H1 (cell line): ENCODE results near the gene NPC2. TPM values are rescaled to one million over a fixed set of nuclear protein-coding genes. Genes with fewer than 3 reads are reported as not detected.

Source experiments
- CTCF ChIA-PET: fragments of 300-600 bp; sonication (Branson Sonifier 250); formaldehyde crosslinking; loops from one replicate; lab custom pipeline; 2021; ENCODE audit not compliant: partially characterized antibody; lab: Charles Lee
- POLR2A ChIA-PET: fragments of 300-600 bp; sonication (Branson Sonifier 250); formaldehyde crosslinking; loops from one replicate; lab custom pipeline; 2021; ENCODE audit warnings: inconsistent platforms; ENCODE audit not compliant: partially characterized antibody; lab: Charles Lee
- DNase-seq, 2 experiments: peaks; one replicate each; pipeline versions ENCODE4 v3.0.0 to v3.0.0-alpha.2; 2010 to 2022; ENCODE audit warnings: low spot score in 2 of 2, low read depth in 1 of 2, mixed read lengths in 1 of 2
- FAIRE-seq: peaks from 2 replicates; lab custom pipeline; 2011; peaks lifted over from hg19 to GRCh38; lab: Jason Lieb, UNC
- H2AFZ ChIP-seq: 2 replicates; pipeline ENCODE4 v1.8.1; 2012; ENCODE audit warnings: low read length, inconsistent platforms
- H2AK5ac ChIP-seq: 2 replicates; pipeline ENCODE4 v1.6.1; 2013; ENCODE audit warnings: low read depth, low read length
- H2BK120ac ChIP-seq: replicated peaks from 2 replicates; pipeline ENCODE3; 2013; ENCODE audit warnings: low read depth, low read length, inconsistent platforms
- H2BK12ac ChIP-seq: 2 replicates; pipeline ENCODE4 v1.6.1; 2013; ENCODE audit warnings: low read depth, low read length
- H2BK15ac ChIP-seq: 2 replicates; pipeline ENCODE4 v1.6.1; 2013; ENCODE audit warnings: low read length
- H2BK20ac ChIP-seq: 2 replicates; pipeline ENCODE4 v1.6.1; 2013; ENCODE audit warnings: low read length
- H2BK5ac ChIP-seq: 2 replicates; pipeline ENCODE4 v1.6.1; 2013; ENCODE audit warnings: low read depth, low read length
- H3K14ac ChIP-seq: 2 replicates; pipeline ENCODE4 v1.6.1; 2013; ENCODE audit warnings: inconsistent platforms; ENCODE audit not compliant: insufficient read length
- H3K18ac ChIP-seq: 2 replicates; pipeline ENCODE4 v1.6.1; 2013; ENCODE audit warnings: low read length; ENCODE audit errors: extremely low read depth
- H3K23ac ChIP-seq: 2 replicates; pipeline ENCODE4 v1.6.1; 2013; ENCODE audit warnings: inconsistent platforms; ENCODE audit not compliant: insufficient read length
- H3K23me2 ChIP-seq: 2 replicates; pipeline ENCODE4 v1.6.1; 2013; ENCODE audit warnings: low read depth, low read length
- H3K27ac ChIP-seq: 2 replicates; pipeline ENCODE4 v1.6.1; 2011; ENCODE audit warnings: low read depth, low read length, inconsistent platforms
- H3K27me3 ChIP-seq, 4 experiments: replicated peaks in 1 of 4; 1 replicate in 1 of 4; 2 replicates in 3 of 4; pipeline versions ENCODE4 v1.6.1 to v1.8.1; 2011 to 2013; ENCODE audit warnings: low read length in 3 of 4, mild to moderate bottlenecking in 3 of 4, inconsistent platforms in 2 of 4, mixed read lengths in 2 of 4, moderate library complexity in 1 of 4; ENCODE audit not compliant: control insufficient read depth in 3 of 4, insufficient read depth in 3 of 4; ENCODE audit errors: extremely low read depth in 1 of 4
- H3K36me3 ChIP-seq, 4 experiments: 2 replicates each; pipeline versions ENCODE4 v1.6.1 to v1.8.1; 2011 to 2013; ENCODE audit warnings: mild to moderate bottlenecking in 4 of 4, low read length in 3 of 4, moderate library complexity in 2 of 4, control low read depth in 1 of 4, inconsistent platforms in 1 of 4; ENCODE audit not compliant: insufficient read depth in 4 of 4, control insufficient read depth in 2 of 4
- H3K4ac ChIP-seq: replicated peaks from 2 replicates; pipeline ENCODE3; 2013; ENCODE audit warnings: low read length, low read depth, mixed read lengths, inconsistent platforms; ENCODE audit not compliant: insufficient read length
- H3K4me1 ChIP-seq, 4 experiments: replicated peaks in 1 of 4; 1 replicate in 1 of 4; 2 replicates in 3 of 4; pipeline versions ENCODE4 v1.6.1 to v1.8.1; 2011 to 2013; ENCODE audit warnings: low read length in 3 of 4, inconsistent platforms in 2 of 4, mixed read lengths in 1 of 4; ENCODE audit not compliant: insufficient read depth in 4 of 4, control insufficient read depth in 3 of 4
- H3K4me2 ChIP-seq, 2 experiments: 2 replicates each; pipeline versions ENCODE4 v1.6.1 to v1.8.1; 2011 to 2013; ENCODE audit warnings: low read depth in 2 of 2, low read length in 2 of 2, control low read depth in 1 of 2, inconsistent platforms in 1 of 2, mild to moderate bottlenecking in 1 of 2; ENCODE audit not compliant: insufficient read depth in 1 of 2
- H3K4me3 ChIP-seq, 4 experiments: fragments of 200-600, 300-600 bp in 1 of 4; sonication (generic), shearing (Covaris generic), sonication (Bioruptor Twin) in 1 of 4; 2 replicates each; pipeline versions ENCODE4 v1.5.1 to v1.8.1; 2011 to 2016; ENCODE audit warnings: low read length in 4 of 4, low read depth in 3 of 4, control low read depth in 2 of 4, inconsistent platforms in 2 of 4, mild to moderate bottlenecking in 2 of 4, mixed read lengths in 1 of 4, moderate library complexity in 1 of 4; ENCODE audit not compliant: insufficient read depth in 2 of 4; ENCODE audit errors: extremely low read depth in 1 of 4
- H3K56ac ChIP-seq: replicated peaks from 2 replicates; pipeline ENCODE3; 2013; ENCODE audit warnings: low read depth, mild to moderate bottlenecking, mixed read lengths, low read length, inconsistent platforms; ENCODE audit not compliant: insufficient read length
- H3K79me1 ChIP-seq: 2 replicates; pipeline ENCODE4 v1.6.1; 2013; ENCODE audit warnings: low read depth, low read length, control low read depth
- H3K79me2 ChIP-seq, 2 experiments: 2 replicates each; pipeline versions ENCODE4 v1.6.1 to v1.8.1; 2012 to 2013; ENCODE audit warnings: low read length in 2 of 2, mild to moderate bottlenecking in 2 of 2, inconsistent platforms in 1 of 2; ENCODE audit not compliant: insufficient read depth in 2 of 2, control insufficient read depth in 1 of 2
- H3K9ac ChIP-seq, 4 experiments: replicated peaks in 1 of 4; 1 replicate in 1 of 4; 2 replicates in 3 of 4; pipeline versions ENCODE4 v1.6.1 to v1.8.1; 2011 to 2013; ENCODE audit warnings: low read depth in 3 of 4, low read length in 3 of 4, control low read depth in 2 of 4, mild to moderate bottlenecking in 2 of 4, moderate library complexity in 2 of 4, inconsistent platforms in 1 of 4; ENCODE audit errors: extremely low read depth in 1 of 4
- H3K9me3 ChIP-seq, 2 experiments: 2 replicates each; pipeline versions ENCODE4 v1.6.1 to v1.8.1; 2012 to 2013; ENCODE audit warnings: mild to moderate bottlenecking in 2 of 2, moderate library complexity in 2 of 2, control low read depth in 1 of 2, inconsistent platforms in 1 of 2, low read depth in 1 of 2, low read length in 1 of 2, mixed read lengths in 1 of 2; ENCODE audit not compliant: insufficient read depth in 2 of 2
- H4K20me1 ChIP-seq, 2 experiments: replicated peaks in 1 of 2; 2 replicates each; pipeline versions ENCODE3 to v1.8.1; 2011 to 2013; ENCODE audit warnings: inconsistent platforms in 2 of 2, low read length in 2 of 2, mild to moderate bottlenecking in 1 of 2; ENCODE audit not compliant: insufficient read depth in 2 of 2, control insufficient read depth in 1 of 2
- H4K5ac ChIP-seq: 2 replicates; pipeline ENCODE4 v1.6.1; 2013; ENCODE audit warnings: low read length, low read depth, mixed read lengths, inconsistent platforms; ENCODE audit not compliant: insufficient read length
- H4K8ac ChIP-seq: 2 replicates; pipeline ENCODE4 v1.8.0; 2013; ENCODE audit warnings: mild to moderate bottlenecking, moderate library complexity, low read length, inconsistent platforms; ENCODE audit not compliant: insufficient read depth; ENCODE audit errors: extremely low read depth
- H4K91ac ChIP-seq: replicated peaks from 2 replicates; pipeline ENCODE3; 2013; ENCODE audit warnings: low read length, mixed read lengths, inconsistent platforms; ENCODE audit not compliant: insufficient read length
- CHD2 ChIP-seq: IDR thresholded peaks from 2 replicates; pipeline ENCODE4 v1.6.1; 2012; ENCODE audit warnings: low read length, improper control_type of control experiment
- CTBP2 ChIP-seq: IDR thresholded peaks from 2 replicates; pipeline ENCODE4 v1.7.0; 2011; ENCODE audit warnings: borderline replicate concordance, mild to moderate bottlenecking, moderate library complexity, mixed read lengths, low read length; ENCODE audit not compliant: insufficient read depth, insufficient read length
- GABPA ChIP-seq: IDR thresholded peaks from 2 replicates; pipeline ENCODE4 v1.6.1; 2011; ENCODE audit warnings: mild to moderate bottlenecking, low read length, moderate library complexity, borderline replicate concordance; ENCODE audit not compliant: insufficient read depth
- NRF1 ChIP-seq: IDR thresholded peaks from 2 replicates; pipeline ENCODE4 v1.6.1; 2011; ENCODE audit warnings: mild to moderate bottlenecking, low read depth, low read length, improper control_type of control experiment
- RBBP5 ChIP-seq: IDR thresholded peaks from 2 replicates; pipeline ENCODE4 v1.7.1; 2012; ENCODE audit warnings: low read depth, mild to moderate bottlenecking, inconsistent platforms, low read length, moderate library complexity, borderline replicate concordance
- SP1 ChIP-seq: IDR thresholded peaks from 2 replicates; pipeline ENCODE4 v1.6.1; 2011; ENCODE audit warnings: low read depth, low read length
- TBP ChIP-seq: IDR thresholded peaks from 2 replicates; pipeline ENCODE4 v1.6.1; 2011; ENCODE audit warnings: low read depth, low read length, improper control_type of control experiment
- WGBS, 2 experiments: shearing (Covaris generic) in 1 of 2; methylation state at CpG; one replicate each; pipeline versions ENCODE4 v1.1.6 to v1.1.7; 2013 to 2015; ENCODE audit warnings: low lambda C conversion rate in 2 of 2, mixed read lengths in 2 of 2, inconsistent platforms in 1 of 2, low coverage in 1 of 2, missing lambda C conversion rate in 1 of 2; ENCODE audit not compliant: insufficient replicate concordance in 2 of 2, insufficient coverage in 1 of 2, insufficient read length in 1 of 2; ENCODE audit errors: extremely low coverage in 1 of 2, missing lambda C conversion rate in 1 of 2; 5-methylcytosine and 5-hydroxymethylcytosine counted together
- polyA plus RNA-seq, 7 experiments: library from polyadenylated mRNA; depleted of rRNA in 3 of 7; stranded (reverse) in 5 of 7; unstranded in 2 of 7; fragments of >200 nt in 5 of 7; fragments of 200-250 nt in 2 of 7; gene quantifications; 1 replicate in 5 of 7; 2 replicates in 1 of 7; 4 replicates in 1 of 7; pipeline versions ENCODE4 v1.2.1 to v1.2.3, GENCODE V29; 2011 to 2013; ENCODE audit warnings: missing spikeins in 2 of 7, mixed read lengths in 2 of 7
- total RNA-seq: library from RNA; stranded (reverse); fragmentation: NEBNext Ultra II Directional; extraction: Animal tissue kit (Norgen Biotek cat#: 25700); gene quantifications from 2 replicates; pipeline ENCODE4 v1.2.1, GENCODE V29; 2021

The NPC2 gene
- total and polyA plus RNA-seq, 2 of the 8 experiments (the other 6 are each of a cell fraction or from before 2014, with no cell fraction given): 178 to 258 TPM

GRCh38 chr14:74528886-74529285 is 35.8 kb upstream of the NPC2 start:
- TF ChIP-seq TBP (no peak), CHD2 (no peak), GABPA (no peak), SP1 (no peak), CTBP2 (no peak), NRF1 (no peak), RBBP5 (no peak)
- Histone ChIP-seq H2BK120ac (no peak overlapping the region), H3K36me3 (no peaks in the 10 kb centered on the region), H3K18ac (no peak overlapping the region), H3K4me3 (no peak overlapping the region), H3K23me2 (no peaks in the 10 kb centered on the region), H3K79me1 (no peaks in the 10 kb centered on the region), H4K20me1 (no peaks in the 10 kb centered on the region), H3K23ac (no peak overlapping the region), H4K8ac (no peak overlapping the region), H3K27ac (no peak overlapping the region), H3K9me3 (no peaks in the 10 kb centered on the region), H2BK15ac (no peak overlapping the region), H3K9ac (no peak overlapping the region), H3K27me3 (no peaks in the 10 kb centered on the region), H3K4ac (no peak overlapping the region), H4K5ac (no peak overlapping the region), H2BK12ac (0 out of 2 replicates have a peak overlapping the region, but pooled peaks have one; percentile 9), H2BK20ac (no peak overlapping the region), H3K79me2 (no peaks in the 10 kb centered on the region), H2AFZ (no peak overlapping the region), H3K4me1 (peaks cover 0 to 6% (median 3%) of the 10 kb centered on the region in 4 experiments; a peak in 3 of 7 replicates), H4K91ac (no peak overlapping the region), H2AK5ac (no peak overlapping the region), H3K56ac (no peak overlapping the region), H2BK5ac (no peak overlapping the region; the same call in 1 of the 2 replicates), H3K14ac (no peak overlapping the region), H3K4me2 (no peak overlapping the region)
- DNase-seq (no peak), FAIRE-seq (no peak)
- WGBS, 2 experiments: 90% methylated on average over 10 of the region's 10 CpGs; no CpG with 5 or more reads in 1 of the 2 experiments
- CTCF ChIA-PET: interaction anchor here (0.8 to 8.3 kb wide), 7 partner anchors 11 to 121 kb away, joined by 4 to 61 read pairs (median 24); no protein-coding TSS in a partner anchor
- POLR2A ChIA-PET: interaction anchor here (1.0 to 1.2 kb wide), 2 partner anchors 13 to 92 kb away, joined by 3 read pairs; no protein-coding TSS in a partner anchor
